Activated T-helper 9 cell treated with anti-CD3 and anti-CD28 coated beads, Interleukin-2, amount 50 U/mL, for 16 hours (primary cell): Measurements from ENCODE around the gene DAZ1.
"Not testable (repeated sequence)": the region's sequence is repeated elsewhere in the genome, so short reads cannot be mapped to it uniquely, and the experiment has no call there.

Source experiments
- DNase-seq: peaks from one replicate; pipeline ENCODE4 v3.0.0-alpha.2; 2020; ENCODE audit warnings: low read depth

DAZ1 gene

GRCh38 chrY:23198908-23199307, at the start of gene DAZ1:
Gene DAZ1, minus strand, starts transcription at chrY:23199008. Its CDS starts 208 bp downstream, at chrY:23198800.
- not testable (repeated sequence) for DNase-seq

- not testable (repeated sequence) for DNase-seq
Observed at GRCh38 chrY:23219233-23219632, 20.4 kb upstream of the DAZ1 start, which contains the start of gene DAZ2. Gene DAZ2, plus strand, starts transcription at chrY:23219533. Its CDS starts 208 bp downstream, at chrY:23219741.

GRCh38 chrY:23210681-23211080, 11.9 kb upstream of the DAZ1 start:
- DNase-seq, result not testable (repeated sequence)

GRCh38 chrY:23209802-23210495, 11.1 kb upstream of the DAZ1 start:
- DNase-seq, result not testable (repeated sequence)

GRCh38 chrY:23207455-23207854, 8.6 kb upstream of the DAZ1 start:
- not testable (repeated sequence) for DNase-seq
